HL-60 (cell line): Measurements from ENCODE around the gene ZNF273.

Source experiments
- DNase-seq, 2 experiments: peaks; one replicate each; pipeline ENCODE4 v3.0.0-alpha.2; 2010 to 2020; ENCODE audit warnings: low read depth in 1 of 2, low spot score in 1 of 2
- H3K27ac ChIP-seq: fragments of 250-450 bp; sonication (Bioruptor Pico); replicated peaks from 2 replicates; pipeline ENCODE4 v1.5.1; 2020; ENCODE audit warnings: mild to moderate bottlenecking, moderate library complexity
- H3K27me3 ChIP-seq: fragments of 250-450 bp; sonication (Bioruptor Pico); 2 replicates; pipeline ENCODE4 v1.5.1; 2021; ENCODE audit warnings: mild to moderate bottlenecking, moderate library complexity; ENCODE audit not compliant: insufficient read depth, poor library complexity, severe bottlenecking
- H3K4me3 ChIP-seq: replicated peaks from 2 replicates; pipeline ENCODE4 v1.5.1; 2011; ENCODE audit warnings: mild to moderate bottlenecking, control low read depth, low read length; ENCODE audit not compliant: insufficient read depth
- CTCF ChIP-seq: IDR thresholded peaks from one replicate; pipeline ENCODE4 v1.5.1; 2011; ENCODE audit warnings: low read length, control low read depth, inconsistent platforms; ENCODE audit not compliant: insufficient read depth
- GABPA ChIP-seq: IDR thresholded peaks from 2 replicates; pipeline ENCODE4 v1.6.1; 2012; ENCODE audit warnings: low read depth
- POLR2AphosphoS5 ChIP-seq: IDR thresholded peaks from 2 replicates; pipeline ENCODE4 v1.6.1; 2012; ENCODE audit warnings: low read depth
- REST ChIP-seq: IDR thresholded peaks from 2 replicates; pipeline ENCODE4 v1.6.1; 2012; ENCODE audit warnings: low read depth; ENCODE audit not compliant: insufficient replicate concordance
- SPI1 ChIP-seq: IDR thresholded peaks from 2 replicates; pipeline ENCODE4 v1.6.1; 2012; ENCODE audit warnings: low read depth, mild to moderate bottlenecking, borderline replicate concordance

The ZNF273 gene

DNA sequence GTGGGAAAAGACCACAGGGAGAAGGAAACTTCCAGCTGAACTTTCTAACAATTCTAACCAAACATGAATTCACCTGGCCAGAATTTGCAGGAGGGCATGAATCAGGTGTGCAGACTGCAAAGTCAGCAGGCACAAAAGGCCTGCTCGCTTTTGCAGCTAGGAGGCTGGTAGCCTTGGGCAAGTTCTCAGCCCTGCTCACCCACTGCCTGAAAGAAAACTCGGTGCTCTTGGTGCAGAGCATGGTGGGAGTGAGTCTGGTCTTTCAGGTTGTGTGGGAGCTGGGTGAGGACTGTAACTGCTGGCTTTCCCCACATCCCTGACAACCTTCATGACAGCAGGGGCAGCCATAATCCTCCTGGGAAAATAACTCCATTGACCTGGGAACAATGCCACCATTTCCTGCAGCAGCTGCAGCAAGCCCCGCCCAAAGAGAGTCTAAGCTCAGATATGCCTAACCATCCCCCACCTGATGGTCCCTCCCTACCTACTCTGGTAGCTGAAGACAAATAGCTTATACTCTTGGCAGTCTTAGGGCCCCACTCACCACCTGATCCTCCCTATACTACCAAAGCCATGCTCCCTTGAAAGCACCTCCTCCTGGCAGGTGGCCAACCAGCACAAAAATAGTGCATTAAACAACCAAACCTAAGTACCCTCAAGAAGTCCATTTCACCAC lies 56.1 kb downstream of the ZNF273 start:
- TF ChIP-seq REST = no peak
- no peak for TF ChIP-seq SPI1
- TF ChIP-seq CTCF = no peak
- no peak for TF ChIP-seq POLR2AphosphoS5
- no peak for TF ChIP-seq GABPA
- DNase-seq = no peak
- H3K27ac ChIP-seq = no peak overlapping the region
- no peaks in the 10 kb centered on the region for H3K27me3 ChIP-seq
- H3K4me3 ChIP-seq = no peak overlapping the region

GRCh38 chr7:64965594-64965993 lies 62.5 kb downstream of the ZNF273 start:
- Histone ChIP-seq H3K27me3 (no peaks in the 10 kb centered on the region), H3K27ac (no peak overlapping the region), H3K4me3 (no peak overlapping the region)
- no peak for TF ChIP-seq POLR2AphosphoS5
- TF ChIP-seq REST = no peak
- TF ChIP-seq SPI1 = no peak
- no peak for TF ChIP-seq GABPA
- no peak for DNase-seq

DNA sequence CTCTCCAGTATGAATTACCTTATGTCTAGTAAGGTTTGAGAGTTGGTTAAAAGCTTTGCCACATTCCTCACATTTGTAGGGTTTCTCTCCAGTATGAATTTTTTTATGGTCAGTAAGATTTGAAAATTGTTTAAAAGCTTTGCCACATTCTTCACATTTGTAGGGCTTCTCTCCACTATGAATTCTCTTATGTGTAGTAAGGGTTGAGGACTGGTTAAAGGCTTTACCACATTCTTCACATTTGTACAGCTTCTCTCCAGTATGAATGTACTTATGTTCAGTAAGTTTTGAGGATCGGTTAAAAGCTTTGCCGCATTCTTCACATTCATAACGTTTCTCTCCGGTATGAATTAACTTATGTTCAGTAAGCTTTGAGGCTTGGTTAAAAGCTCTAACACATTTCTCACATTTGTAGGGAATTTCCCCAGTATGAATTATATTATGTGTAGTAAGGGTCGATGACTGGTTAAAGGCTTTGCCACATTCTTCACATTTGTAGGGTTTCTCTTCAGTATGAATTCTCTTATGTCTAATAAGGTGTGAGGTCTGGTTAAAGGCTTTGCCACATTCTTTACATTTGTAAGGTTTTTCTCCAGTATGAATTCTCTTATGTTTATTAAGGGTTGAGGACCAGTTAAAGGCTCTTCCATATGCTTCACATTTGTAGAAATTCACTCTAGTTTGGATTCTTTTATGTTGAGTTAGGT lies 75.6 kb downstream of the ZNF273 start:
- no peaks in the 10 kb centered on the region for H3K27me3 ChIP-seq
- H3K4me3 ChIP-seq = no peak overlapping the region
- H3K27ac ChIP-seq = no peak overlapping the region
- TF ChIP-seq GABPA (no peak), REST (no peak), CTCF (no peak), POLR2AphosphoS5 (no peak), SPI1 (no peak)
- DNase-seq = no peak
